Measurements from ENCODE around the gene MALT1.

Gene MALT1

DNA sequence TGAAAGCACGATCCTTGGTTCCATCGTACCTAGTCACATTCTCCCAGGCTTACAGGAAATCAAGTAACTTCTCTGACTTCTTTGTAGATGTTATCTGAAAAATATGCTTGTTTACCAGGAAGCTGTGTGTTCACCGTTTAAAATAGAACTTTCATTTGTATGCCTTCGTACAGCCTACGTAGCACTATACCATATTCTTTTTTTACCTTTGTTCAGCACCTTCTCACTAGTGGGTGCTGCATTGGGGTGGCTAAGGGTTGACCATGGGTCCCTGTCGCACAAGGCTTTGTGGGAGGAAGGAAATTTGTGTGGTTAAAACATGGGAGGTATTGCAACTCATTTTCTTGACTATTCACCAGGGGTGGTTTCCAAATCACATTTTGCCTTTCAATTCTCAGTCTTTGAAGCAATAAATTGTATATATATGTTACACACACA is 16.6 kb downstream of the MALT1 start:
- no peak overlapping the region for H3K4me3 ChIP-seq (ENCODE audit: low read depth, low read length)
- no peak for DNase-seq (ENCODE audit: low read depth)
- TF ChIP-seq, protein P1, sequence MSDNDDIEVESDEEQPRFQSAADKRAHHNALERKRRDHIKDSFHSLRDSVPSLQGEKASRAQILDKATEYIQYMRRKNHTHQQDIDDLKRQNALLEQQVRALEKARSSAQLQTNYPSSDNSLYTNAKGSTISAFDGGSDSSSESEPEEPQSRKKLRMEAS (IDR thresholded peaks at IDR 0.05; ENCODE audit: low read depth, low read length) = no peak
- TF ChIP-seq POLR2A (IDR thresholded peaks at IDR 0.05; ENCODE audit: extremely low read depth, insufficient read length) (no peak), MYC (IDR thresholded peaks at IDR 0.05; ENCODE audit: low read depth, low read length) (no peak)
- TF ChIP-seq, protein P2, sequence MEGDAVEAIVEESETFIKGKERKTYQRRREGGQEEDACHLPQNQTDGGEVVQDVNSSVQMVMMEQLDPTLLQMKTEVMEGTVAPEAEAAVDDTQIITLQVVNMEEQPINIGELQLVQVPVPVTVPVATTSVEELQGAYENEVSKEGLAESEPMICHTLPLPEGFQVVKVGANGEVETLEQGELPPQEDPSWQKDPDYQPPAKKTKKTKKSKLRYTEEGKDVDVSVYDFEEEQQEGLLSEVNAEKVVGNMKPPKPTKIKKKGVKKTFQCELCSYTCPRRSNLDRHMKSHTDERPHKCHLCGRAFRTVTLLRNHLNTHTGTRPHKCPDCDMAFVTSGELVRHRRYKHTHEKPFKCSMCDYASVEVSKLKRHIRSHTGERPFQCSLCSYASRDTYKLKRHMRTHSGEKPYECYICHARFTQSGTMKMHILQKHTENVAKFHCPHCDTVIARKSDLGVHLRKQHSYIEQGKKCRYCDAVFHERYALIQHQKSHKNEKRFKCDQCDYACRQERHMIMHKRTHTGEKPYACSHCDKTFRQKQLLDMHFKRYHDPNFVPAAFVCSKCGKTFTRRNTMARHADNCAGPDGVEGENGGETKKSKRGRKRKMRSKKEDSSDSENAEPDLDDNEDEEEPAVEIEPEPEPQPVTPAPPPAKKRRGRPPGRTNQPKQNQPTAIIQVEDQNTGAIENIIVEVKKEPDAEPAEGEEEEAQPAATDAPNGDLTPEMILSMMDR (IDR thresholded peaks at IDR 0.05; ENCODE audit: low read depth, low read length) = no peak

DNA sequence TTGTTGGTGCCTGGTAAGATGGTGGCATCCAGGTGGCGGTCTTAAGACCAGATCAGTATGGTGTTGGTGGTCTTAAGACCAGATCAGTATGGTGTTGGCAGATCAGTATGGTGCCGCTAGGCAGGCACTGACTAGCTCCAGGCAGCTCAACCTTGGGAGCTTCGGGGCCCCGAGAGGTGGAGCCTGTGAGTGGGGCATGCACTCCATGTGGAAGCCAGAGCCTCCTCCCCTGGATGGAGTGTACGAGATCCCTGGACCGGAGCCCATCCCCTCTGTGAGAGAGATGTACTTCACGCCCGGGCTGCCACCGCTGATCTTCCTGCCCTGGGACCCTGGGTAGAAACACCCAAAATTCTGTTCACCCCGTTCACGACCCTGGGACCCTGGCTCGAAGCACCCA is 19.0 kb downstream of the MALT1 start:
- TF ChIP-seq, protein P1 (IDR thresholded peaks at IDR 0.05; ENCODE audit: low read depth, low read length) = no peak
- TF ChIP-seq POLR2A (IDR thresholded peaks at IDR 0.05; ENCODE audit: extremely low read depth, insufficient read length) = no peak
- TF ChIP-seq, protein P2 (IDR thresholded peaks at IDR 0.05; ENCODE audit: low read depth, low read length) = no peak
- TF ChIP-seq MYC (IDR thresholded peaks at IDR 0.05; ENCODE audit: low read depth, low read length) = no peak
- DNase-seq (ENCODE audit: low read depth) = no peak
- H3K4me3 ChIP-seq (ENCODE audit: low read depth, low read length) = no peak overlapping the region

DNA sequence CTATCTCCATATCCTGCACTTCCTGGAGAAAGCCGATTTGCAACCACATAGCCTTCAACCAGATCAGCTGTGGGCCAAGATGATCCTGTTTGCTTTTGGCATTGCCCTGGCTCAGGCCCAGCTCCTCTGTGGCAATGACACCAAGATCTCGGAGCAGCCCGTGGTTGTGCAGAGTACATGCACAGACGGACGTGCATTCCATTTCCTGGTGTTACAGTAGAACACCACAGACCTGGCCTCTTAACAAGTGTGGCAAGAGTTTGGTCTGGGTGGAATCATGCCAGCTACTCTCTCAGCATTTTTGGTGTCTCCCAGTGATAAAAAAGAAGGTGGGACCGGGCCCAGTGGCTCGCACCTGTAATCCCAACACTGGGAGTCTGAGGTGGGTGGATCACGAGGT is 20.0 kb downstream of the MALT1 start:
- no peak overlapping the region for H3K4me3 ChIP-seq (ENCODE audit: low read depth, low read length)
- TF ChIP-seq, protein P2 (IDR thresholded peaks at IDR 0.05; ENCODE audit: low read depth, low read length) = no peak
- TF ChIP-seq MYC (IDR thresholded peaks at IDR 0.05; ENCODE audit: low read depth, low read length) (no peak), POLR2A (IDR thresholded peaks at IDR 0.05; ENCODE audit: extremely low read depth, insufficient read length) (no peak)
- TF ChIP-seq, protein P1 (IDR thresholded peaks at IDR 0.05; ENCODE audit: low read depth, low read length) = no peak
- no peak for DNase-seq (ENCODE audit: low read depth)

DNA sequence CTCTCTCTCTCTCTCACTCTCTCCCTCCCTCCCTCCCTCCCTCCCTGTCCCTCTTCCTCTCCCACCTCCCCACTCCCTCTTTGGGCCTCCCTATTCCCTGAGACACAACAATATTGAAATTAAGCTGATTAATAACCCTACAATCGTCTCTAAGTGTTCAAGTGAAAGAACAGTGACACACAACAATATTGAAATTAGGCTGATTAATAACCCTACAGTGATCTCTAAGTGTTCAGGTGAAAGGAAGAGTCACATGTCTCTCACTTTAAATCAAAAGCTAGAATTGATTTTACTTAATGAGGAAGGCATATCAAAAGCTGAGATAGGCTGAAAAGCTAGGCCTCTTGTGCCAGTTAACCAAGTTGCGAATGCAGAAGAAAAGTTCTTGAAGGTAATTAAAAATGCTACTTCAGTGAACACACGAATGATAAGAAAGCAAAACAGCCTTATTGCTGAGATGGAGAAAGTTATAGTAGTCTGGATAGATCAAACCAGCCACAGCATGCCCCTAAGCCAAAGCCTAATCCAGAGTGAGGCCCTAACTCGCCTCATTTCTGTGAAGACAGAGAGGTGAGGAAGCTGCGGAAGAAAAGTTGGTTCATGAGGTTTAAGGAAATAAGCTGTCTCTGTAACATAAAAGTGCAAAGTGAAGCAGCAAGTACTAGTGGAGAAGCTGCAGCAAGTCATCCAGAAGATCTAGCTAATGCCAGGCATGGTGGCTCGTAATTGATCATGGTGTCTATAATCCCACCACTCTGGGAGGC is 21.3 kb downstream of the MALT1 start:
- no peak overlapping the region for H3K4me3 ChIP-seq (ENCODE audit: low read depth, low read length)
- DNase-seq (ENCODE audit: low read depth) = no peak

DNA sequence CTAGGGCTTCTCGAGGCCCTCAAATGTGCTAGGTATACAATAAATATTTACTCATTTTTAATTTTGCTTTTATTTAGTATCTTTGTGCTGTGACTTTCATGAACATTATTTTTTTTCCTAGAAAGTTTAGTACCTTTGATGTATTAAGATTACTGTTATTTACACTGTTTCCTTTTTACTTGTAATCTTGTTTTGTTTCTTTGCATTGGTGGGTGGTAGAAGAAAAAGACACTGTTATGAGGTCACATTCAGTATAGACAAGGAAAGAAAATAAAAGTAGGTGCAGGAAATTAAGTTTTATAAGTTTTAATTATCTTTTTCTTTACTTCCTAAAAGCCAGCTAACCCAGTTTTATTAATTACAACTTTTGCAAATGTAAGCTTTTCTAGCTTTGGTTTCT is 23.0 kb downstream of the MALT1 start:
- no peak for DNase-seq (ENCODE audit: low read depth)
- TF ChIP-seq, protein P1 (IDR thresholded peaks at IDR 0.05; ENCODE audit: low read depth, low read length) = no peak
- TF ChIP-seq, protein P2 (IDR thresholded peaks at IDR 0.05; ENCODE audit: low read depth, low read length) = no peak
- no peak for TF ChIP-seq MYC (IDR thresholded peaks at IDR 0.05; ENCODE audit: low read depth, low read length)
- H3K4me3 ChIP-seq (ENCODE audit: low read depth, low read length) = no peak overlapping the region

More for the DNA sequence above, 21.3 kb downstream of the MALT1 start:
- TF ChIP-seq, protein P1 (IDR thresholded peaks at IDR 0.05; ENCODE audit: low read depth, low read length) = no peak
- TF ChIP-seq MYC (IDR thresholded peaks at IDR 0.05; ENCODE audit: low read depth, low read length) (no peak), POLR2A (IDR thresholded peaks at IDR 0.05; ENCODE audit: extremely low read depth, insufficient read length) (no peak)
- TF ChIP-seq, protein P2 (IDR thresholded peaks at IDR 0.05; ENCODE audit: low read depth, low read length) = no peak

Data from NB4 (cell line).